ENCODE results near the gene D2HGDH.

Gene D2HGDH

DNA sequence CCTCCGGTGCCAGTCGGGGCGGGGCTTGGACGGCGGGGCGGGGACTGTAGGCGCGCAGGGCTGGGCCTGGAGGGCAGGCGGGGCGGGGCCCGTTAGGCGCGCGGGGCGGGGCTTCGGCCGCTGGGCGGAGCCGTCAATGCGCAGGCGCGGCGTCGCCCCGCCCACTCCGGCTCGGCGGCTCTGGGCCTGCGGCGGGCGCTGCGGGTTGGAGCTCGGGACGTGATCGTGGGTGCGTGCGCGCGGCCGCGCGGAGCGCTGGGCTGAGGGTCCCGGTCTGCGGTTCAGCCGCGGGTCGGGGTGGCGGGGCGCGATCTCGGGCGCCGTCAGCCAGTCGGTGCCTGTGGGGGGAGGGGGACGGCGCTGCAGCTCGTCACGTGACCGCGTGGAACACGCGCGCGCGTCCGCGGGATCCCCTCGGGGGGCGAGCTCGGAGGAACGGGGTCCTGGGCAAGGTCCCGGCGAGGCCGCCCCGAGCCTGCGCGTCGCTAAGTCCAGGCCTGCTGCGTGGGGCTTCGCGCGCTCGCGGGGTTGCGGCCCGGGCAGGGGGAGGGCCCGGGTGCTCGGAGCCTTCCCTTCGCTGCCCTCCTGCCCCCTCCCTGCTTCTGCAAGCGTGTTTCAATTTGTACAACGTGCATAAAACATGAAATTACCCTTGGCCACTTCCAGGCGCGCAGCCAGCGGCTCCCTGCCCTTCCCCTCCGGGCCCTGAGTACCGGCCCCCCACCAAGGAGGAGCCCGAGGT, at the start of gene D2HGDH:
TSS of gene D2HGDH (plus strand) at position 164 of the 742 bp plus-strand sequence. CDS start 595 bp downstream, outside the sequence.
- Histone ChIP-seq H3K9me3 (no peaks in the 10 kb centered on the region), H3K4me3 (peak within 1 kb of the TSS; percentile 95 to 96), H3K36me3 (peaks cover 0 to 12% (median 0%) of the 10 kb centered on the region in 3 donors), H3K4me1 (peaks cover 0 to 17% (median 13%) of the 10 kb centered on the region in 4 donors), H3K27ac (peak within 1 kb of the TSS; percentile 84 to 87), H3K27me3 (no peaks in the 10 kb centered on the region)
- DNase-seq, result peak; percentile 91 to 96
- intact Hi-C loops (cut with DNase I; ENCODE audit: low total_unique reads), result loop anchor here (5.0 kb wide), 1 partner anchor 47 kb away; the partner anchor contains the start of gene DTYMK
- no peak for TF ChIP-seq CTCF (IDR thresholded peaks at IDR 0.05)

- Histone ChIP-seq H3K27me3 (no peaks in the 10 kb centered on the region), H3K36me3 (peaks cover 7 to 26% (median 9%) of the 10 kb centered on the region in 3 donors), H3K4me1 (peaks cover 0 to 33% (median 27%) of the 10 kb centered on the region in 4 donors), H3K4me3 (peak overlapping the region; percentile 74 to 89), H3K9me3 (no peaks in the 10 kb centered on the region), H3K27ac (peak overlapping the region; percentile 87 to 95)
- intact Hi-C loops (cut with DNase I; ENCODE audit: low total_unique reads), result loop anchor here (2.0 to 10.0 kb wide), 3 partner anchors 46 to 189 kb away; partner anchors contain the start of genes ATG4B, D2HGDH and THAP4
- no peak for TF ChIP-seq CTCF (IDR thresholded peaks at IDR 0.05)
- no peak for DNase-seq
Measured at GRCh38 chr2:241686324-241686649, 48.1 kb upstream of the D2HGDH start.

DNA sequence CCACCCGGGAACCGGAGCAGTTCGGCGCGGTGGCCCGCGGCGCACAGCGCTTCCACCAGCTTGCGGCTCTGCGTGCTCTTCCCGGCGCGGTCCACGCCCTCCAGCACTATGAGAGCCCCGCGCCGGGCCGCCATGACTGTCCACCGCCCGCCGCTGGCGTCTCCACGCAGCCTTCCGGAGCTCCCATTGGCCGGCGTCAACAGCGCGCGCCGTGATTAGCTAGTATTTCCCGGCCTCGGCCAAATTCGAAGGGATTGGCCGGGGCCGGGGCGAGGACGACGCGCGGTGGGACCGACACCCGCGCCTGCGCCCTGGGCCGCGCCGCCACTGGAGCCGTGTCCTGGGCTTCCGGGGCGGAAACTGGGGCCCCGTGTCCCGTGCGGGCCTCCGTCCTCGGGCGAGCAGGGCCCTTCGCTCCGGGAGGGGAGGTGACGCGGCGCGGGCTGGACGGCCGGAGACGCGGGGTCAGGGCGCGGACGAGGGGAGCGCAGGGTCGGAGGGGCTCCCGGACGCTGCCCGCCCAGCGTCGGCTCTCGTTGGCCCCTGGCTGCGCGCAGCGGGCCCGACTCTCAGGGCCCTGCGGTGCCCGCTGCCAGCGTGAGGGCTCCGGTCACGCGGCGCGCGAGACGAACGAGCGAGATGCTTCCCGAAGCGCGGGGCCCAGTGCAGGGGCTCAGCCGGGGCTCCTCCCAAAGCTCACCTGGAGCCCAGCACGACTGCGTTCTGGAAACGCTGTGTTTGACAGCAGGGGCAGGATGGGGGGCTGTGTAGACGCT, 47.6 kb upstream of the D2HGDH start, which contains the start of gene DTYMK:
TSS of gene DTYMK (minus strand) at position 166 of the 776 bp plus-strand sequence. CDS start at position 134, 32 bp downstream.
- H3K27ac ChIP-seq, result peak within 1 kb of the TSS; percentile 87 to 95
- H3K27me3 ChIP-seq, result no peaks in the 10 kb centered on the region
- H3K9me3 ChIP-seq, result no peaks in the 10 kb centered on the region
- peak within 1 kb of the TSS; percentile 74 to 89 for H3K4me3 ChIP-seq
- H3K36me3 ChIP-seq, result peaks cover 7 to 28% (median 9%) of the 10 kb centered on the region in 3 donors
- peaks cover 0 to 33% (median 27%) of the 10 kb centered on the region in 4 donors for H3K4me1 ChIP-seq
- intact Hi-C loops (cut with DNase I; ENCODE audit: low total_unique reads), result loop anchor here (2.0 to 10.0 kb wide), 3 partner anchors 45 to 188 kb away; partner anchors contain the start of genes ATG4B, D2HGDH and THAP4
- DNase-seq, result peak; percentile 96 to 98
- no peak for TF ChIP-seq CTCF (IDR thresholded peaks at IDR 0.05)

DNA sequence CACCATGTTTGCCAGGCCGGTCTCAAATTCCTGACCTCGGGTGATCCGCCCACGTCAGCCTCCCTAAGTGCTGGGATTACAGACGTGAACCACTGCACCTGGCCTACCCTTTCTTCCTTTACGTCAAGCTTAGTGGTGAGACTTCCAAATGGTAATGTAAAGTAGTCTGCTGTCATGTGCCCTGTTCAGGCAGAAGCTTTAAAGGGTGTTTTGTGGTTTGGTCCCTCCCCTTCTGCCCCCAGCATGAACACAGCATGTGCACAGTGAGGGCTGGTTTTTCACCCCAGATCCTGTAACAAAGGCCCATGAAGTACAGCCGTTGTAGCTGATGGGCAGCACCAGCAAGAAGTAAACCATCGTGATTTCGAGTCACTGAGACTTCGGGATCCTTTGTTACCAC, 45.1 kb upstream of the D2HGDH start:
- DNase-seq, result no peak
- Histone ChIP-seq H3K27ac (no peak overlapping the region), H3K36me3 (peaks cover 9 to 34% (median 18%) of the 10 kb centered on the region in 3 donors), H3K27me3 (no peaks in the 10 kb centered on the region), H3K4me3 (no peak overlapping the region), H3K4me1 (peaks cover 0 to 33% (median 27%) of the 10 kb centered on the region in 4 donors), H3K9me3 (no peaks in the 10 kb centered on the region)
- no peak for TF ChIP-seq CTCF (IDR thresholded peaks at IDR 0.05)
- intact Hi-C loops (cut with DNase I; ENCODE audit: low total_unique reads), result loop anchor here (5.0 to 10.0 kb wide), 2 partner anchors 43 to 185 kb away; partner anchors contain the start of gene D2HGDH

DNA sequence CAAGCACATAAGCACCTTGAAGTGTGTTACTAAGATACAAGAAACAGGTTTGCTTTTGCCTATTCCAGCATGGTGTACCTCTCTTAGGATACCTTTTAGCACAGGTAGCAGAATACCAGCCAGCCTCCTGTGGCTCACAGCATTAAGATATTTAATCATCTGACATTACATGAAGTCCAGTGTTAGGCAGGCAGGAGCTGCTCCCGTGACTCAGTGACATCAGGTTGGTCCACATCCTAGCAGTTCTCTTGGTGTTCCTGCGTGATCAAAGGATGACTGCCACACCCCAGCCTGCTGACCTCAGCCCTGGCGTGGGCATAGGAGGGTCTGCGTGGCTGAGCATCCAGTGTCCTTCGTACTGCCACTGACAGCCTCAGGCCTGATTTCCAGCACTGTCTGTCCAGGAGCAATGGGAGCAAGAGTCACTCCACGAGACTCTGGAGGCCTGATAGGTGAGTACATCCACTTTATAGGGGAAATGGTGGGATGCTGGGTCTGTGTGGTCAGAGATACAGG, 44.2 kb upstream of the D2HGDH start:
- no peak for DNase-seq
- Histone ChIP-seq H3K9me3 (no peaks in the 10 kb centered on the region), H3K4me3 (no peak overlapping the region), H3K4me1 (peaks cover 0 to 33% (median 27%) of the 10 kb centered on the region in 4 donors), H3K36me3 (peaks cover 9 to 41% (median 18%) of the 10 kb centered on the region in 3 donors), H3K27me3 (no peaks in the 10 kb centered on the region), H3K27ac (no peak overlapping the region)
- TF ChIP-seq CTCF (IDR thresholded peaks at IDR 0.05), result no peak
- intact Hi-C loops (cut with DNase I; ENCODE audit: low total_unique reads), result no loop called here
